Measurements from ENCODE around the gene ZNF280B. TPM values are rescaled to one million over a fixed set of nuclear protein-coding genes. Genes with fewer than 3 reads are reported as not detected.
"Not testable (repeated sequence)": the region's sequence is repeated elsewhere in the genome, so short reads cannot be mapped to it uniquely, and the experiment has no call there.

Gene ZNF280B
- total RNA-seq, 2 experiments from 2014 or later, result 2.9 to 5.3 TPM

- ChIA-PET CTCF (ENCODE audit: unreplicated experiment) (interaction anchor here (0.6 to 1.3 kb wide), 4 partner anchors 12 to 104 kb away, joined by 3 read pairs; no protein-coding TSS in a partner anchor), POLR2A (interaction anchor here (0.7 to 1.3 kb wide), 5 partner anchors 20 to 238 kb away, joined by 3 to 7 read pairs (median 3); no protein-coding TSS in a partner anchor)
- intact Hi-C loops (cut with micrococcal nuclease; ENCODE audit: unreplicated experiment), result no loop called here
- Histone ChIP-seq H3K4me3 (ENCODE audit: low read depth, low read length, poor library complexity, severe bottlenecking) (no peak overlapping the region), H2AFZ (ENCODE audit: low read length) (peak overlapping the region; percentile 71; the same call in 1 of the 2 replicates), H4K20me1 (ENCODE audit: insufficient read depth, low read length) (no peaks in the 10 kb centered on the region), H3K9me3 (ENCODE audit: low read length) (peaks cover 10% of the 10 kb centered on the region; the same call in 1 of the 2 replicates), H3K9me2 (ENCODE audit: insufficient read depth, low read length) (no peaks in the 10 kb centered on the region), H3K36me3 (ENCODE audit: insufficient read depth, low read length) (no peaks in the 10 kb centered on the region), H3K4me2 (ENCODE audit: low read length) (peak overlapping the region; percentile 62), H3K79me2 (ENCODE audit: insufficient read depth, low read depth, low read length) (no peaks in the 10 kb centered on the region), H3K4me1 (ENCODE audit: insufficient read depth, low read length, poor library complexity, severe bottlenecking) (peaks cover 20% of the 10 kb centered on the region), H3K27ac (ENCODE audit: low read depth, low read length, poor library complexity, severe bottlenecking) (no peak overlapping the region)
- BruUV-seq (replicated peaks), result no TSS peak
- DNase-seq (ENCODE audit: low spot score), result peak; percentile 89
- TF ChIP-seq, protein P1, sequence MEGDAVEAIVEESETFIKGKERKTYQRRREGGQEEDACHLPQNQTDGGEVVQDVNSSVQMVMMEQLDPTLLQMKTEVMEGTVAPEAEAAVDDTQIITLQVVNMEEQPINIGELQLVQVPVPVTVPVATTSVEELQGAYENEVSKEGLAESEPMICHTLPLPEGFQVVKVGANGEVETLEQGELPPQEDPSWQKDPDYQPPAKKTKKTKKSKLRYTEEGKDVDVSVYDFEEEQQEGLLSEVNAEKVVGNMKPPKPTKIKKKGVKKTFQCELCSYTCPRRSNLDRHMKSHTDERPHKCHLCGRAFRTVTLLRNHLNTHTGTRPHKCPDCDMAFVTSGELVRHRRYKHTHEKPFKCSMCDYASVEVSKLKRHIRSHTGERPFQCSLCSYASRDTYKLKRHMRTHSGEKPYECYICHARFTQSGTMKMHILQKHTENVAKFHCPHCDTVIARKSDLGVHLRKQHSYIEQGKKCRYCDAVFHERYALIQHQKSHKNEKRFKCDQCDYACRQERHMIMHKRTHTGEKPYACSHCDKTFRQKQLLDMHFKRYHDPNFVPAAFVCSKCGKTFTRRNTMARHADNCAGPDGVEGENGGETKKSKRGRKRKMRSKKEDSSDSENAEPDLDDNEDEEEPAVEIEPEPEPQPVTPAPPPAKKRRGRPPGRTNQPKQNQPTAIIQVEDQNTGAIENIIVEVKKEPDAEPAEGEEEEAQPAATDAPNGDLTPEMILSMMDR (conservative IDR thresholded peaks at IDR 0.05; ENCODE audit: low read length), result 0 out of 2 replicates have a peak, but pooled peaks have one; percentile 9
- no peak for TF ChIP-seq EZH2phosphoT487 (IDR thresholded peaks at IDR 0.05; ENCODE audit: borderline replicate concordance, low read depth, low read length)
Measured at GRCh38 chr22:22450343-22450839, 58.2 kb downstream of the ZNF280B start.

DNA sequence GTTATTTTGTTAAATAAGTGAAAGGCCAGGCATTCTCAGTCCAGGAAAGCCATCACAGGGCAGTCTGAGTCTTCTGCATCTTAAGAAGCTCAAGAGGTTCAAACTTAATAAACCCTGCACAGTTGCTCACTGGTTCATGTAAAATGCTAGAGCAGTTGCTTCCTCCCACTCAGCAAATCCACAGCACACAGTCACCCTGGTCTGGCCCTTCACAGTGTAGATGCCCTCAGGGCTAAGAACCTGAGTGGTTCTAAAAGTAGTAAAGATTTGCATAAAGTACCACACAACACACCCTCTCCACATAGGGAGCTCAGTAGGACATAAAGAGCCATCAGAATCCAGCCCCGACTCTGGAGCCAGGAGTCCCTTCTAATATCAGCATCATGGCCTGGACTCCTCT, 58.7 kb downstream of the ZNF280B start:
- Histone ChIP-seq H3K27ac (ENCODE audit: low read depth, low read length, poor library complexity, severe bottlenecking) (no peak overlapping the region), H2AFZ (ENCODE audit: low read length) (peak overlapping the region; percentile 71; the same call in 1 of the 2 replicates), H3K9me2 (ENCODE audit: insufficient read depth, low read length) (no peaks in the 10 kb centered on the region), H3K4me3 (ENCODE audit: low read depth, low read length, poor library complexity, severe bottlenecking) (no peak overlapping the region), H3K4me2 (ENCODE audit: low read length) (peak overlapping the region; percentile 62), H4K20me1 (ENCODE audit: insufficient read depth, low read length) (no peaks in the 10 kb centered on the region), H3K9me3 (ENCODE audit: low read length) (peaks cover 10% of the 10 kb centered on the region; the same call in 1 of the 2 replicates), H3K79me2 (ENCODE audit: insufficient read depth, low read depth, low read length) (no peaks in the 10 kb centered on the region), H3K4me1 (ENCODE audit: insufficient read depth, low read length, poor library complexity, severe bottlenecking) (peaks cover 20% of the 10 kb centered on the region), H3K36me3 (ENCODE audit: insufficient read depth, low read length) (no peaks in the 10 kb centered on the region)
- ChIA-PET POLR2A (interaction anchor here (1.3 kb wide), 1 partner anchor 19 kb away, joined by 7 read pairs; no protein-coding TSS in a partner anchor), CTCF (ENCODE audit: unreplicated experiment) (interaction anchor here (1.3 kb wide), 1 partner anchor 13 kb away, joined by 3 read pairs; no protein-coding TSS in a partner anchor)
- TF ChIP-seq EZH2phosphoT487 (IDR thresholded peaks at IDR 0.05; ENCODE audit: borderline replicate concordance, low read depth, low read length), result no peak
- TF ChIP-seq, protein P1 (conservative IDR thresholded peaks at IDR 0.05; ENCODE audit: low read length), result no peak
- intact Hi-C loops (cut with micrococcal nuclease; ENCODE audit: unreplicated experiment), result no loop called here
- no TSS peak for BruUV-seq (replicated peaks)
- no peak for DNase-seq (ENCODE audit: low spot score)

DNA sequence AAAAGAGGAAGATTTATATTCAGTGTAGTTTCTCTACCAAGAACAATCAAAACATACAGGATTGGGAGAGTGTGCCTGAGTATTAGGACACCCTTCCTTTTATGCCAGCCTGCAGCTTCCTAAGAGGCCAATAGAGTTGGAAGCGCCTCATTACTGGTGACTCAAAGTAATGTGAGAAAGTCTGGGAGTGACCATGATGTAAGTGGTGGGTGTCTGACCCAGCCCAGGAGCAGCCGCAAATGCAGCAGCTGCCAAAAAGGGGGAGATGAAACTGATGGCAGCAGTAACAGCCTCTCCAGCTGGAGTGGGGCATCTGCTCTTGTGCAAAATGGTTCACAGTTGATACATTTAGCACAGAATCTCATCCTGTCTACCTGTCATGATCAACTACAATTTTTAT, 62.0 kb downstream of the ZNF280B start:
- DNase-seq (ENCODE audit: low spot score), result no peak
- Histone ChIP-seq H3K79me2 (ENCODE audit: insufficient read depth, low read depth, low read length) (no peaks in the 10 kb centered on the region), H3K9me2 (ENCODE audit: insufficient read depth, low read length) (no peaks in the 10 kb centered on the region), H3K4me1 (ENCODE audit: insufficient read depth, low read length, poor library complexity, severe bottlenecking) (peaks cover 20% of the 10 kb centered on the region), H3K36me3 (ENCODE audit: insufficient read depth, low read length) (no peaks in the 10 kb centered on the region), H3K9me3 (ENCODE audit: low read length) (no peaks in the 10 kb centered on the region; the same call in 1 of the 2 replicates), H2AFZ (ENCODE audit: low read length) (no peak overlapping the region), H4K20me1 (ENCODE audit: insufficient read depth, low read length) (no peaks in the 10 kb centered on the region), H3K4me3 (ENCODE audit: low read depth, low read length, poor library complexity, severe bottlenecking) (no peak overlapping the region), H3K4me2 (ENCODE audit: low read length) (no peak overlapping the region), H3K27ac (ENCODE audit: low read depth, low read length, poor library complexity, severe bottlenecking) (no peak overlapping the region)
- no TSS peak for BruUV-seq (replicated peaks)
- CTCF ChIA-PET (ENCODE audit: unreplicated experiment), result no interaction called here
- intact Hi-C loops (cut with micrococcal nuclease; ENCODE audit: unreplicated experiment), result no loop called here
- TF ChIP-seq, protein P1 (conservative IDR thresholded peaks at IDR 0.05; ENCODE audit: low read length), result no peak
- TF ChIP-seq EZH2phosphoT487 (IDR thresholded peaks at IDR 0.05; ENCODE audit: borderline replicate concordance, low read depth, low read length), result no peak
- POLR2A ChIA-PET, result no interaction called here

GRCh38 chr22:22444007-22444589, 64.4 kb downstream of the ZNF280B start:
- H2AFZ ChIP-seq (ENCODE audit: low read length); H3K79me2 ChIP-seq (ENCODE audit: insufficient read depth, low read depth, low read length); H3K27ac ChIP-seq (ENCODE audit: low read depth, low read length, poor library complexity, severe bottlenecking); H3K4me1 ChIP-seq (ENCODE audit: insufficient read depth, low read length, poor library complexity, severe bottlenecking); DNase-seq (ENCODE audit: low spot score); H3K4me3 ChIP-seq (ENCODE audit: low read depth, low read length, poor library complexity, severe bottlenecking); BruUV-seq (replicated peaks); H3K4me2 ChIP-seq (ENCODE audit: low read length); intact Hi-C loops (cut with micrococcal nuclease; ENCODE audit: unreplicated experiment); H3K36me3 ChIP-seq (ENCODE audit: insufficient read depth, low read length); H3K9me3 ChIP-seq (ENCODE audit: low read length); H3K9me2 ChIP-seq (ENCODE audit: insufficient read depth, low read length); H4K20me1 ChIP-seq (ENCODE audit: insufficient read depth, low read length): not testable (repeated sequence)
- ChIA-PET CTCF (ENCODE audit: unreplicated experiment) (interaction anchor here (0.5 kb wide), 1 partner anchor 37 kb away, joined by 3 read pairs; no protein-coding TSS in a partner anchor), POLR2A (interaction anchor here (0.6 kb wide), 1 partner anchor 139 kb away, joined by 3 read pairs; no protein-coding TSS in a partner anchor)

Measured in OCI-LY7 (cell line).